Fibroblast of lung (primary cell): ENCODE measurements around the gene KNOP1. TPM values are rescaled to one million over a fixed set of nuclear protein-coding genes. Genes with fewer than 3 reads are reported as not detected.

Experiments used
- DNase-seq, 2 donors: peaks; one replicate each; pipeline versions ENCODE4 v3.0.0 to v3.0.0-alpha.2; 2010; ENCODE audit warnings: low read depth in 2 of 2
- H2AFZ ChIP-seq: 2 replicates; pipeline ENCODE4 v1.5.1; 2012; ENCODE audit warnings: low read length, control low read depth, inconsistent platforms
- H3K27ac ChIP-seq: 2 replicates; pipeline ENCODE4 v1.5.1; 2011; ENCODE audit warnings: low read length, control low read depth; ENCODE audit not compliant: insufficient read depth
- H3K27me3 ChIP-seq: 2 replicates; pipeline ENCODE4 v1.5.1; 2011; ENCODE audit warnings: mild to moderate bottlenecking, low read length; ENCODE audit not compliant: control insufficient read depth, insufficient read depth
- H3K36me3 ChIP-seq: 2 replicates; pipeline ENCODE4 v1.5.1; 2011; ENCODE audit warnings: low read length; ENCODE audit not compliant: control insufficient read depth, insufficient read depth
- H3K4me1 ChIP-seq: 2 replicates; pipeline ENCODE4 v1.5.1; 2011; ENCODE audit warnings: low read length; ENCODE audit not compliant: control insufficient read depth, insufficient read depth; ENCODE audit errors: extremely low read depth
- H3K4me2 ChIP-seq: 2 replicates; pipeline ENCODE4 v1.5.1; 2011; ENCODE audit warnings: low read length, control low read depth; ENCODE audit not compliant: insufficient read depth; ENCODE audit errors: extremely low read depth
- H3K4me3 ChIP-seq, 4 experiments: fragments of 200-600 bp in 1 of 4; sonication (generic) in 1 of 4; replicated peaks in 1 of 4; 2 replicates each; pipeline ENCODE4 v1.5.1; 2011 to 2016; ENCODE audit warnings: low read length in 4 of 4, low read depth in 3 of 4, mild to moderate bottlenecking in 3 of 4, control low read depth in 2 of 4, inconsistent platforms in 1 of 4, mixed read lengths in 1 of 4; ENCODE audit not compliant: insufficient read depth in 1 of 4; ENCODE audit errors: control extremely low read depth in 1 of 4
- H3K79me2 ChIP-seq: 2 replicates; pipeline ENCODE4 v1.5.1; 2012; ENCODE audit warnings: mild to moderate bottlenecking, low read length, inconsistent platforms; ENCODE audit not compliant: control insufficient read depth, insufficient read depth
- H3K9ac ChIP-seq: 2 replicates; pipeline ENCODE4 v1.5.1; 2011; ENCODE audit warnings: mild to moderate bottlenecking, low read length, control low read depth; ENCODE audit not compliant: insufficient read depth
- H3K9me3 ChIP-seq: 2 replicates; pipeline ENCODE4 v1.5.1; 2012; ENCODE audit warnings: low read depth, low read length; ENCODE audit not compliant: control insufficient read depth, insufficient read depth
- H4K20me1 ChIP-seq: 2 replicates; pipeline ENCODE4 v1.5.1; 2011; ENCODE audit warnings: low read length; ENCODE audit not compliant: control insufficient read depth, insufficient read depth; ENCODE audit errors: extremely low read depth
- CTCF ChIP-seq, 2 donors: IDR thresholded peaks in 1 of 2; conservative IDR thresholded peaks in 1 of 2; 1 replicate in 1 of 2; 2 replicates in 1 of 2; pipeline ENCODE4 v1.5.1; 2011 to 2012; ENCODE audit warnings: low read length in 2 of 2, control low read depth in 1 of 2, inconsistent platforms in 1 of 2, low read depth in 1 of 2, mild to moderate bottlenecking in 1 of 2
- EZH2 ChIP-seq: IDR thresholded peaks from 2 replicates; pipeline ENCODE4 v1.5.1; 2012; ENCODE audit warnings: low read length, control low read depth, mild to moderate bottlenecking; ENCODE audit errors: missing control alignments
- polyA plus RNA-seq, 2 donors: library from polyadenylated mRNA; depleted of rRNA in 1 of 2; stranded (reverse) in 1 of 2; unstranded in 1 of 2; fragments of >200 nt; gene quantifications; 2 replicates each; pipeline ENCODE4 v1.2.1, GENCODE V29; 2011 to 2012; ENCODE audit warnings: missing spikeins in 1 of 2
- total RNA-seq: library from RNA; depleted of rRNA; stranded (reverse); fragments of >200 nt; gene quantifications from 2 replicates; pipeline ENCODE4 v1.2.1, GENCODE V29; 2014

The KNOP1 gene
- total and polyA plus RNA-seq, 2 donors (not counting 1 experiment from before 2014, with no cell fraction given), result 7.8 to 12.1 TPM

GRCh38 chr16:19716183-19716582 is 1.8 kb downstream of the KNOP1 start:
- Histone ChIP-seq H3K9me3 (no peaks in the 10 kb centered on the region), H3K4me3 (peak overlapping the region in 2 of 4 experiments; percentile 88 to 92), H3K36me3 (peaks cover 10% of the 10 kb centered on the region), H2AFZ (no peak overlapping the region), H3K79me2 (peaks cover 30% of the 10 kb centered on the region), H3K27me3 (no peaks in the 10 kb centered on the region), H3K27ac (no peak overlapping the region), H4K20me1 (no peaks in the 10 kb centered on the region), H3K9ac (no peak overlapping the region), H3K4me2 (peak overlapping the region; percentile 70), H3K4me1 (no peaks in the 10 kb centered on the region)
- no peak for TF ChIP-seq EZH2
- TF ChIP-seq CTCF (conservative IDR thresholded peaks at IDR 0.05 in 1 of 2, IDR thresholded peaks at IDR 0.05 in 1 of 2; ENCODE audit: low read depth in 1 of 2, low read length in 2 of 2), result no peak
- no peak for DNase-seq

GRCh38 chr16:19715566-19715965 is 2.5 kb downstream of the KNOP1 start:
- no peaks in the 10 kb centered on the region for H4K20me1 ChIP-seq
- H3K9ac ChIP-seq, result no peak overlapping the region
- H3K4me2 ChIP-seq, result no peak overlapping the region
- DNase-seq, result no peak
- H3K4me1 ChIP-seq, result no peaks in the 10 kb centered on the region
- H3K79me2 ChIP-seq, result peaks cover 30% of the 10 kb centered on the region
- no peak overlapping the region for H2AFZ ChIP-seq
- H3K27ac ChIP-seq, result no peak overlapping the region
- no peak overlapping the region for H3K4me3 ChIP-seq
- H3K36me3 ChIP-seq, result peaks cover 11% of the 10 kb centered on the region
- no peaks in the 10 kb centered on the region for H3K27me3 ChIP-seq
- TF ChIP-seq EZH2 (no peak), CTCF (conservative IDR thresholded peaks at IDR 0.05 in 1 of 2, IDR thresholded peaks at IDR 0.05 in 1 of 2; ENCODE audit: low read depth in 1 of 2, low read length in 2 of 2) (no peak)
- no peaks in the 10 kb centered on the region for H3K9me3 ChIP-seq

- H3K4me2 ChIP-seq, result no peak overlapping the region
- H3K27me3 ChIP-seq, result no peaks in the 10 kb centered on the region
- H3K4me3 ChIP-seq, result no peak overlapping the region
- H3K4me1 ChIP-seq, result no peaks in the 10 kb centered on the region
- H3K9ac ChIP-seq, result no peak overlapping the region
- no peaks in the 10 kb centered on the region for H4K20me1 ChIP-seq
- peaks cover 17% of the 10 kb centered on the region for H3K36me3 ChIP-seq
- no peak overlapping the region for H3K27ac ChIP-seq
- no peak for TF ChIP-seq CTCF (conservative IDR thresholded peaks at IDR 0.05 in 1 of 2, IDR thresholded peaks at IDR 0.05 in 1 of 2; ENCODE audit: low read depth in 1 of 2, low read length in 2 of 2)
- no peak for TF ChIP-seq EZH2
- peaks cover 27% of the 10 kb centered on the region for H3K79me2 ChIP-seq
- no peak overlapping the region for H2AFZ ChIP-seq
- no peak for DNase-seq
- no peaks in the 10 kb centered on the region for H3K9me3 ChIP-seq
Observed at GRCh38 chr16:19713697-19714096, 4.3 kb downstream of the KNOP1 start.
